GM19438 (cell line): ENCODE data around the gene KRT40.
"Not testable (repeated sequence)": the region's sequence is repeated elsewhere in the genome, so short reads cannot be mapped to it uniquely, and the experiment has no call there.

Experiments
- ATAC-seq: cut with Tn5 transposase; IDR thresholded peaks from one replicate; pipeline ENCODE4 v1.9.1; 2021; ENCODE audit warnings: low read depth; ENCODE audit not compliant: unreplicated experiment

Gene KRT40

DNA sequence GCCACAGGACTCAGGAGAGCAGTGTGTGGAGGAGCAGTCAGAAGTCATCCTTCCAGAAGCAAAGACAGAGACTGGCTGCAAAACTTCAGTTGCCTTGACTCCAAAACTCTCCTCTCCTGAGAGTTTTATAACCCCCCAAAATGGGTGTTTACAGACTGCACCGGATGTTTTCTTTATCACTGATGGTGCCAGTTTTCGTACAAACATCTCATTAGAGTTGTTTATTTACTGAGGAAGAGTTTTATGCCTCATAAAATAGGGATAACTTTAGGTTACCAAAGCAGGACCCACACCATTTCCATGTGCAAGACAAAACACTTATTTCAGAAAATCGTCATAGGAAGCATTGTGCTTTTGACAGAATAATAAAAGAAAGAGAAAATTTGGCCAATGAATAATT lies at the start of gene KRT40:
Gene KRT40 (minus strand): TSS at position 101 of the 400 bp plus-strand sequence. CDS start 53 bp downstream, at position 48.
- no peak for ATAC-seq

DNA sequence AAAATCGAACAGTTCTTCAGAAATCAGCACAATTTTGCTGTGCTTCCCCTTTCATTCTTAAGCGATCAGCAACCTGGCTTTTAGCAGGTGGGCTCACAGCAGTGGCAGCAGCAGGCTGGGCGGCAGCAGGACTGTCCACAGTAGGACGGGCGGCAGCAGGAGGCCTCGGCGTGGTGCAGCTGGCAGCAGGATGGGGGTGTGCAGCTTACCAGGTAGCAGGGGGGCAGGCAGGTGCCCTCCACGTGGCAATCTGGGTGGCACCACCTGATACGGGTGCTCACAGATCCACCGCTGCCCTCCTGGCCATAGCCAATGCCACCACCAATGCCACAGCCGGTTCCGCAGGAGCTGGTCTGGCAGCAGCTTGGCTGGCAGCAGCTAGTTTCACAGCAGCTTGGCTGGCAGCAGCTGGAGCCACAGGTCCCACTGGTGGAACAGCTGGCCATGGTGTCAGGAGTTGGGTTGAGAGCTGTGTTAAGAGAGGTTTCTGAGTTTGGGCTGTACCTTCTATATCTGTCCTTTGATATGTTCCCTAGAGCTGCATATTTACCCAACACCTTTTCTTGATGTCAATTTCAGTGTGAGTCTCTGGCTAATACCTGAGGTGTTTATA lies 45.6 kb upstream of the KRT40 start, which contains the start of gene KRTAP1-4:
Gene KRTAP1-4 (minus strand): TSS at position 563 of the 613 bp plus-strand sequence. CDS start 117 bp downstream, at position 446.
- no peak for ATAC-seq

DNA sequence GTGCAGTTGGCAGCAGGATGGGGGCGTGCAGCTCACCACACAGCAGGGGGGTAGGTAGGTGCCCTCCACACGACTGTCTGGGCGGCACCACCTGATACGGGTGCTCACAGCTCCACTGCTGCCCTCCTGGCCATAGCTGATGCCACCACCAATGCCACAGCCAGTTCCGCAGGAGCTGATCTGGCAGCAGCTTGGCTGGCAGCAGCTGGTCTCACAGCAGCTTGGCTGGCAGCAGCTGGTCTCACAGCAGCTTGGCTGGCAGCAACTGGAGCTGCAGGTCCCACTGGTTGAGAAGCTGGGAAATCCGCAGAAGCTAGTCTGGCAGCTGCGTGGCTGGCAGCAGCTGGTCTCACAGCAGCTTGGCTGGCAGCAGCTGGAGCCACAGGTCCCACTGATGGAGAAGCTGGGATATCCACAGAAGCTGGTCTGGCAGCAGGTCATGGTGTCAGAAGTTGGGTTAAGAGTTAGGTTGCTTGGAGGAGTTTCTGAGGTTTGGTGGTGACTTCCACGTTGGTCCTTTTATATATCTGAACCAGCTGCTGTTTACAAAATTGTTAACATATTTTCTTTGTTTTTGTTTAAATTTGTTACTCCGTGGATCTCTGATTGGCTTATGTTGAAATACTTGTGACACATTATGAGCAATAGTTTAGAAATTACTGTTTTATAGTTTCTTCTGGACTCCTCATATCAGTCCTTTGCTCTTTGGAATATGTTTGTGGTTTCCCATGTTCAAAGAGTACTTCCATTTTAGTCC lies 42.8 kb upstream of the KRT40 start, which contains the start of gene KRTAP1-5:
Gene KRTAP1-5 (minus strand): TSS at position 494 of the 757 bp plus-strand sequence. CDS start 53 bp downstream, at position 441.
- ATAC-seq: no peak

DNA sequence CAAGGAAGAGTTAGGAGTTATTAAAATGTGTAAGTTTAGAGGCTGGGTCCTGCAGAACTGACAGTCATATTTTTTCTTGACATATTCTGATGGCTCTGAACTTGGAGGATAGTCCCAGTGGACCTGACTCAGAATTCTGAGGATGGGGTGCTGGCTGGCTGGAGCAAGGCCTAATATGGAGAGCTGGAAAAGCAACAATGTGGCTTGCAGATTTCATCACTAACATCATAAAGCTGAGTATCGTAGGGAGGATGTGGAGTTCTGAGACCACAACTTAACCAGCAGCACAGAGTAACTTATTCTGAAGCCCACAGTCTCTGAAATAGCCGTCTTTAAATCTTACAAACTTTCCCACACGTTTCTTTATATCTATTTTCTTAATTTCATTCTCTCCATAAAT lies 40.6 kb upstream of the KRT40 start:
- no peak for ATAC-seq

DNA sequence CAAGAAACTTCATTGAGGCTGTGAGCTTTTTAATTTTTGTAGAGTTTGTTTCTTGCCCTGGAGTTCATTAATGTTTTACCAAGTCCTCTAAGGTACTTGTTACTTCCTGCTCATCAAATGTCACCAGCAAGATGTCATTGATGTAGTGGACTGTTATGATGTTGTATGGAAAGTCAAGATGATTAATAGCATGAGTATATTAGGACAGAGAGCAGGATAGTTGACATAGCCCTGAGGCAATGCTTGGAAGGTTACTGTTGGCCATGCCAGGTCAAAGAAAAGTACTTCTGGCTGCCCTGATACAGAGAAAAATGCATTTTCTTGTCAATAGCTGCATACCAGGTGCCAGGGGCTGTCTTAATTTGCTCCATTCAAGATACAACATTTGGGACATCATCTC lies 36.2 kb upstream of the KRT40 start:
- ATAC-seq: no peak

DNA sequence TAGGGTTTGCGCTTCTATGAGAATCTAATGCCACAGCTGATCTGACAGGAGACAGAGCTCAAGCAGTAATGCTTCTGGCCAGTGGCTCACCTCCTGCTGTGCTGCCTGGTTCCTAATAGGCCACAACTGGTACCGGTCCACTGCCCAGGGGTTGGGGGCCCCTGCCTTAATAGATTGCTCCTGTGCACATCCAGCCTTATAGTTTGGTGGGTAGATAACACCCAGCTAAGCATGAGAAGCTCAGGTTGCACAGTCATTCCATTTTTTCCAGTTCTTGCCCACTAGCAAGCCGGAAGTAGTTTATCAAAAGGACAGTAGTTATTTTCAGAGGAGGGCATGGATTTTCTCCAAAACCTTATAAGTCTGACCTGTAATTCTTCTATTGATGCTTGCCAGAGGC lies 35.3 kb upstream of the KRT40 start:
- no peak for ATAC-seq

DNA sequence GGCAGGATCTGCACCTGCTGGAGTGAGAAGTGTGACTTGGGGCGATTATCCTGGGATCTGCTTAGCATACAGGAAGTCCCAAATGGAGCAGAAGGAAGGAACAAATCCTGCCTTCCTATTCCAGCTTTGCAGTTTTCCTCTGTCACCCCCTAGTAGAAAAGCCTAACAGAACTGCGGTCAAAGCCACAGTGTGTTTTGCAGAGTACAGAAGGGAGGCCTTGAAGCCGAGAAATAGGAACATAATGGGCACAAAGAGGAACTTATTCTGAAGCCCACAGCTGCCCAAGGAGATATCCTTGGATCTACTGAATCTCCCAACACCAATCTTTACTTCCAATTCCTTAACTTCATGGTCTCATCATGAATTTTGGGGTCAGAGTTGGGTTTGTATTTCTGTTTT lies 34.4 kb upstream of the KRT40 start:
- ATAC-seq: no peak

DNA sequence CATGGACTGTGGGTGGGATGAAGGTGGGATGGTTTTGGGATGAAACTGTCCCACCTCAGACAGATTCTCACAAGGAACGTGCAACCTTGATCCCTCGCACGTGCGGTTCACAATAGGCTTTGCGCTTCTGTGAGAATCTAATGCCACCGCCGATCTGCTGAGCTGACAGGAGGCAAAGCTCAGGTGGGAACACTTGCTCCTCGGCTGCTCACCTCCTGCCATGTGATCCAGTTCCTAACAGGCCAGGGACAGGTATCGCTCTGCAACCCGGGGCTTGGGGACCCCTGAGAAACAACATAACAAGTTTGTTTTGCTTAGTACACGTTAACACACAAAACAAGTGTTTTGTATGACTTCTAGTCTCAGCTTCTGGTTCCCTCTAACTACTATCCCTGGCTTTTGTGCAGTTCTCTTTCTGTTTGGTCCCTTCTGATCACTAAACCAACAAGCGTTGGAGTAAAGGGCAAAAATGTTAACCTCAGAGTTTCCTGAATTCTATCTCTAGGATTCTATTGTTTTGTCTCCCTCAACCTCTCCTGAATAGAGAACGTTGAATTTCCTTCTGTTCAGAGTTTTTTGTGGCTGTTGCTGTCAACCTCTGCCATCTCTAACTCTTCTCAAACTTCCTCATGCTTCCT lies 32.6 kb upstream of the KRT40 start:
- no peak for ATAC-seq

DNA sequence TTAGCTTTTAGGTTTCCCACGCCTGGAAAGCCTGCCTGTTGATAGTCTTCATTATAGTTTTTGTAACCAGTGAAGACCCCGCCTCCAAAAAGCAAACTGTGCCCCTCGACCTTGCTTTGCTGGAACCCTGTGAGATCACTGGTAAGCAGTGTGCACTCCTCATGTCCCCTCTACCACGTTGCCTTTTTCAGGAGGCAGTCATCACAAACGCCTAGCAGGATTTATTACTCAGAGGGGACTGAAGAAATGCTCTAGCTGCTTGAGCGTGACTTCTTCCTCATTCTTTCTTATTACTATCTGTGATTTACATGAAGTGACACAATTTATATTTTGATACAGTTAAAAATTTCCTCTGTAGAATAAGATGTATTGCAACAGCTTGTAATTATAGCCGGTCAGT lies 31.3 kb upstream of the KRT40 start:
- no peak for ATAC-seq

DNA sequence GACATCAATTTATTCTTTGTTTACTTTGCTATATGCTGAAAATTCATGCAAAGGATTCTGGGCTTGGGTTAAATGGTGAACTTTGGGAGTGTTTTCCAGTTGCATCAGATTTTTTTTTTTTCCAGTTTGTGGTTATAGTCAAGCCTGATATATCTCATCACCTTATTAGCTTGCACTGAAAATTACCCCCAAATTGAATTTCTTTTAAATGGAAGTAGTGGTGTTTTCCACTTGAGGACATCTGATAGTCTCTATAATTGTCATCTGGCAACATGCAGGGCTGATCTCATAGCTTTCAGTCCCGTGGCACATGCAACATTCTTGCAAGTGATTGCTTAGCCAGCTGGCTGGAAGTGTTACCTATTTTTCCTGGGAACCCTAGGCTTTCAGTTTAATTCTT lies 29.5 kb upstream of the KRT40 start:
- no peak for ATAC-seq

DNA sequence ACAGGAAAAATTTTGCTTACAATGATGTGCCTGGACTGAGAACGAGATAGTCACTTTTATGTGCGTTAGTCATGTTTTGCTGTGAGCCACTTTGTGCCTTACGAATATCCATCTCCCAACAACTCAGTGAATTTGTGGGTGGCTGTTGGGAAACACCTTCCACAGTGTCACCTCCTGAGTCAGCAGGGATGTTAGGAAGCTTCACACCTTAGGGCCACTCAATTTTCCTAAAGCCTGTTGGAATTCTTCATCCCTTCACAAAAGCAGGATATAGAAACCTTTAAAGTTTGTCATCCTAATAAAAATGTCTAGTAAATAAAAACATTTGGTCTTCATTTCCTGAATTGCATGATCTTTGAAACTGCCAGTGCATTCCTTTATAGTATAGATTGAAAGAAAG lies 29.1 kb upstream of the KRT40 start:
- ATAC-seq: no peak

DNA sequence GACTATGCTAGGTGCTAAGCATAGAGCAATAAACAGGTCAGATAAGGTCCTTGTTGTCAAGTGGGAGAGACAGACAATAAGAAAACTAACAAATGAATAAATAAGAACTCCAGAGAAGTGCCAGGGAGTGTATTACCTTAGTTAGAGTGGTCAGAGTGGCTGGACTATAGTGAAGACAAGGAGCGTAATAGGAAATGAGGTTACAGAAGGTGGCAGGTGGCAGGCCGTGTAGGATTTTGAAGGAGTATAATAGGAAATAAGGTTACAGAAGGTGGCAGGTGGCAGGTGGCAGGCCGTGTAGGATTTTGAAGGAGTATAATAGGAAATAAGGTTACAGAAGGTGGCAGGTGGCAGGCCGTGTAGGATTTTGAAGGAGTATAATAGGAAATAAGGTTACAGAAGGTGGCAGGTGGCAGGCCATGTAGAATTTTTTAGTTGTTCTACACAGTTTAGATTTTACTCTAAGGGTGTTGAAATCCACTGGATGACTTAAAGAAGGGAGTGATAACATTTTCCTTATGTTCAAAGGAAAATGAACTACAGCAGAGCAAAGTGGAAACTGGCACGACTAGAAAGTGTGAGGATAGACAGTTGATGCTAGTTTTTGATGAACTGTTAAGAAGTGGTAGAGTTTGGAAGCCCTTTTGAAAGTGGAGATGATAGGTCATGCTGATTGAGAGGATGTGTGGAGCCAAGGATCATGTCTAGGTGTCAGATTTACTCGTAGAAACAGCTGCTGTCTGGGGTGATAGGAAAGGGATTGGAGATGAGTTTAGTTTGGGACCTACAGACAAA lies 28.4 kb upstream of the KRT40 start:
- no peak for ATAC-seq

DNA sequence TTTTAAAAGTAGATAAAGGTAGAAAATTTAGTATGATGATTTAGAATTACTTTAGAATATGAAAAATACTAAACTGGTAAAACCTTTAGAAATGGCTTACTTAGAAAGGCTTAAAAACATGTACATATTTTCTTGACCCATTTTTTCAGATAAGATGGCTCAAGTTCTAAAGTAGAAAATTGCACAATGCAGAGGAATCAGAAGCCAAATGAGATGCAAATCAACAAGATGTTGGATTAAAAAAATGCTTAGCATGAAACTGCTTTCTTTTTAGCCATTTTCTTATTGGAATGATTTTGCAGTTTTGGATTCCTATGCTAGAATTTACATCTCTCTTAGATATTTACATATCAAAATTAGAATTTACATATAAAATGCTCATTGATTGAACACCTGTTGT lies 26.3 kb upstream of the KRT40 start:
- ATAC-seq: no peak

DNA sequence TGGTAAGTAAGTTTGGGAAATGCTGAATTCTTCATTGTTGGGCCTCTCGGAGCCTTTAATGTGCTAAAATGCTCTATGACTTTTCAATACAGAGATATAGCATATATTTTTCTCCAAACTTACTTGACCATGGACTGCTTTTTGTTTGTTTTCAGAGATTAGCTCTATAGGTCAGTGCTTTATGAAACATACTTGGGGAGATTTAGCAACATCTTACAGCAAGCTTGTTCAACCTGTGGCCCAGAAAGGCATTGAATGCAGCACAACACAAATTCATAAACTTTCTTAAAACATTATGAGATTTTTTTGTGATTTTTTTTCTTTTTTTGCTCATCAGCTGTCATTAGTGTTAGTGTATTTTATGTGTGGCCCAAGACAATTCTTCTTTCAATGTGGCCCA lies 25.8 kb upstream of the KRT40 start:
- no peak for ATAC-seq

DNA sequence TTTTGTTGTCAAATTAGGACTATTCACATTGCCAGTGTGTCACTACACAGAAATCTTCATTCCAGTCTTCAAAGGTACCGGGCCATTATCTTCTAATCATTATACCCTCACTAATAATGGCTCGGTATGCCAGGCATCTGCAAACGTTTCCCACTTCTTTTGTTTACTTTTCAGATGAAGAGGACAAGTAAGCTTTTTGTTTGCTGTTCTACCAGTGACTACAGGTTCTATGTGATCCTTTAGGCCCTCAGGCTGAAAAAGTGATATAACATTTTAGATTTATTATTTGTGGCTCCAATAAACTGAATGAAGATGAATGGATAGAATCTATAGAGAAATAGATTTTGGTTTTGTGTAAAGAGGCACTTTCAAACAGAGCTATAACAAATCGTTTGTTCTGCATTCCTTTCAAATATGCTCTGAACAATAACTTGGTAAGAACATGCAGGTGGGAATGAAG lies 25.2 kb upstream of the KRT40 start:
- no peak for ATAC-seq

DNA sequence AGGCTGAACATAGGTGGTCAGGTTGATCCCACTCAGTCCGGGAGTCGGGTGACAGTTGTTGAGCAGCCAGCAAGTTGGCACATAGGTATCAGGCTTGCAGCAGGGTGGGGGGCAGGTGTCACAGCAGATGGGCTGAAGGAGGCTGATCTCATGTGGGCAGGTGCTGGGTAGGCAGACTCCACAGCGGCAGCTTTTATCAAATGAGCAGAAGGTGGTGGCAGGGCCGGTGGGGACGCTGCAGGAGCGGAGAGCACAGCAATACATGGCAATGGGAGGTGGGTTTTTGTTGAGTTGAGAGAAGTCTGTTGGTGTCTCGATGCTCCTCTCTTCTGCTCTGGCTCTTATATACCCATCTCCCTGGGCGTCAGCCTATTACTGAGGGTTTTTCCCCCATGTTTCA lies 24.7 kb upstream of the KRT40 start, which contains the start of gene KRTAP3-1:
Gene KRTAP3-1 (minus strand): TSS at position 318 of the 400 bp plus-strand sequence. CDS start 54 bp downstream, at position 264.
- no peak for ATAC-seq

DNA sequence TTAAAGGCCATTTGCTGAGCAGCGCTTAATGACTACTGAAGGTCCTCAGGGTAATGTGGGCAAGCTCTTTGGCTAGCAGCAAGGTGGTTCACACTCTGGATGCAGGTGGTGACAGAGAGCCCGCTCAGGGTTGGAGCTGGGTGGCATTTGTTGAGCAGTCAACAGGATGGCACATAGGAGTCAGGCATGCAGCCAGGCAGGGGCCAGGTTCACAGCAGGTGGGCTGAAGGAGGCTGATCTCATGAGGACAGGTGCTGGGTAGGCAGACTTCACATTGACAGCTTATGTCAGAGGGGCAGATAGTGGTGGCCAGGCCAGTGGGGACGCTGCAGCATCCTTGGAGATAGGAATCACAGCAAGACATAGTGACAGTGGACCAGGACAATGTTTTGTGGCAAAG lies 20.3 kb upstream of the KRT40 start:
- ATAC-seq: no peak

DNA sequence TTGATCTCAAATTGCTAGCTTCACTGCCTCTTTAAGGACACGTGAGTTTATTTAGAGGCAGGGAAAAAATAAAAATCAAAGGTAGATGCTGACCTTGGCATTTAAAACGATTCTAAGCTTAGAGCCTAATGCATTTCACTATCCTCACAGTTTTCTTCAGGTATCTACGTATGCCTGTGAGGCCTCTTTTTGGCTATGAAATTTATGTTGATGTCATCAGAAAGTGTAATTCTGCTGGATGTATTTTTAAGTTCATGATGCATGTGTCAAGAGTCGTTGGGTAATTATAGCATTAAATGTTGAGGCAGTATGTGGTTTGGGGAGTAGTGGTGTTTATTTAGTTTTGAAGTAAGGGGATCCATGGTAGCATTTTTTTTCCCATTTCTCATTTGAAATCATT lies 19.8 kb upstream of the KRT40 start:
- ATAC-seq: no peak

DNA sequence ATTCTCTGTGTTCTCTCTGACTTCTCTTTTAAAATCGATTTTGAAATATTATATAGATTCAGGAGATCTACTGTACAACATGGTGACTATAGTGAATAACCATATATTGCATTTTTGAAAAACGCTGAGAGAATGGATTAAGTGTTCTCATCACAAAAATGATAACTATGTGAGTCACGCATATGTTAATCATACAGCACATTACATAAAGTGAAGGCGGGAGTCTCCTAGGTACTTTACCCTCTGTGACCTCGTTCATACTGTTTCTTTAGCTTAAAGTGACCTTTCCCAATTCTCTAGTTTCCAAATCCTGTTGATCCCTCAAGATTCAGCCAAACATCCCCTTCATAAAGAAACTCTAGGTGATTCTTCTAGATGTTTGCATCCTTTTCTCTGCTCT lies 18.7 kb upstream of the KRT40 start:
- ATAC-seq: no peak

DNA sequence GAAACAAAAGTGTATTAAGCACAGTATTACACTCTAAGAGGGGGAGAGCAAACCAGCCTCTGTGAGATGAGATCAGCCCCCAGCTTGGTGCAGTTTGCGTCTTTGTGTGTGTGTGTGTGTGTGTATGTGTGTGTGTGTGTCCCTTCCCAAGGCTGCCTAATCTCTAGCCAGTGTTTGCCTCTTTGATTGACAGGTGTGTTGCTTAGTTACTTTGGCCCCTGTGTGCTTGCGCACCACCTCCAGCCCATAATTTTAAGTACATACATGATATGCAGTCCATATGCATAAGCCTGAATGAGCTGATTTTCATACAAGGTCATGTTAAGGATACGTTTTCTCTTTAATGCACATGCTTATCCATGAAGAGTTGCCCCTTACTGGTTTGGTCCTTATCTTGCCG lies 17.7 kb upstream of the KRT40 start:
- no peak for ATAC-seq

DNA sequence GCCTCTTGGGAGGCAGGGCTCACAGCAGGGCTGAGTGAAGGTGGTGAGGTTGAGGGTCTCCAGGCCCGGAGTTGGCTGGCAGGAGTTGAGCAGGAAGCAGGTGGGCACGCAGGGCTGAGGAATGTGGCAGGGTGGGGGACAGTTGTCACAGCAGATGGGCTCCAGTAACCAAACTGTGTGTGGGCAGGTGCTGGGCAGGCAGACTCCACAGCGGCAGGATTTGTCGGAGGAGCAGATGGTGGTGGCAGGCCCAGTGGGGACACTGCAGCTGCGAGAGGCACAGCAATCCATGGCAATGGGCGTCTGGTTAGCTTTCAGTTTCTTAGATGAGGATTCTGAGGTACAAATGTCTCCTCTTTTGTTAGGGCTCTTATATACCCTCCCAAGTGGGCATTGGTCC lies 15.4 kb upstream of the KRT40 start, which contains the start of gene KRTAP3-2:
Gene KRTAP3-2 (minus strand): TSS at position 344 of the 400 bp plus-strand sequence. CDS start 53 bp downstream, at position 291.
- ATAC-seq: not testable (repeated sequence)
